B cell (primary cell): ENCODE data around the gene NRP1. TPM values are rescaled to one million over a fixed set of nuclear protein-coding genes. Genes with fewer than 3 reads are reported as not detected.

Experiments used
- ATAC-seq: fragments of 200-7000 bp; cut with Tn5 transposase; one replicate; pipeline ENCODE4 v1.10.0; 2021; ENCODE audit warnings: low read depth, mild to moderate bottlenecking, moderate number of reproducible peaks, moderate library complexity
- CTCF ChIA-PET: fragments of 350-600 bp; sonication (Branson Sonifier 250); formaldehyde crosslinking; loops from one replicate; lab custom pipeline; 2021; ENCODE audit warnings: antibody characterized with exemption, inconsistent platforms; lab: Charles Lee
- POLR2A ChIA-PET: fragments of 350-600 bp; sonication (Branson Sonifier 250); formaldehyde crosslinking; loops from one replicate; lab custom pipeline; 2021; ENCODE audit warnings: antibody characterized with exemption; lab: Charles Lee
- DNase-seq: peaks from one replicate; pipeline ENCODE4 v3.0.0; 2013
- H2AFZ ChIP-seq: 2 replicates; pipeline ENCODE4 v1.6.1; 2012; ENCODE audit warnings: mild to moderate bottlenecking, low read depth, low read length; ENCODE audit not compliant: insufficient read depth, poor library complexity, severe bottlenecking
- H3K27ac ChIP-seq, 2 donors: 1 replicate in 1 of 2; 2 replicates in 1 of 2; pipeline ENCODE4 v1.5.1; 2012 to 2013; ENCODE audit warnings: low read length in 2 of 2, mild to moderate bottlenecking in 2 of 2, moderate library complexity in 1 of 2
- H3K27me3 ChIP-seq, 4 experiments: fragments of 200-600 bp in 1 of 4; sonication (generic) in 1 of 4; replicated peaks in 1 of 4; 1 replicate in 2 of 4; 2 replicates in 2 of 4; pipeline versions ENCODE4 v1.6.1 to v1.7.0; 2013 to 2016; ENCODE audit warnings: low read length in 3 of 4, mild to moderate bottlenecking in 2 of 4, mixed read lengths in 1 of 4, moderate library complexity in 1 of 4; ENCODE audit not compliant: insufficient read depth in 4 of 4, control insufficient read depth in 3 of 4; ENCODE audit errors: control extremely low read depth in 1 of 4
- H3K36me3 ChIP-seq, 2 experiments: replicated peaks in 1 of 2; 1 replicate in 1 of 2; 2 replicates in 1 of 2; pipeline versions ENCODE4 v1.6.1 to v1.7.1; 2013; ENCODE audit warnings: low read length in 1 of 2; ENCODE audit not compliant: insufficient read depth in 2 of 2, control insufficient read depth in 1 of 2; ENCODE audit errors: control extremely low read depth in 1 of 2, extremely low read depth in 1 of 2
- H3K4me1 ChIP-seq, 2 donors: fragments of 200-600 bp in 1 of 2; sonication (generic) in 1 of 2; 1 replicate in 1 of 2; 2 replicates in 1 of 2; pipeline versions ENCODE4 v1.5.1 to v1.6.1; 2013 to 2017; ENCODE audit warnings: low read length in 2 of 2; ENCODE audit not compliant: control insufficient read depth in 2 of 2, insufficient read depth in 2 of 2
- H3K4me2 ChIP-seq: replicated peaks from 2 replicates; pipeline ENCODE3; 2012; ENCODE audit warnings: mild to moderate bottlenecking, low read depth, low read length; ENCODE audit not compliant: poor library complexity, severe bottlenecking
- H3K4me3 ChIP-seq, 5 experiments: fragments of 200-600 bp in 1 of 5; sonication (generic) in 1 of 5; 1 replicate in 3 of 5; 2 replicates in 2 of 5; pipeline versions ENCODE4 v1.5.1 to v1.7.0; 2011 to 2016; ENCODE audit warnings: low read length in 4 of 5, mild to moderate bottlenecking in 4 of 5, low read depth in 2 of 5, control low read depth in 1 of 5, moderate library complexity in 1 of 5; ENCODE audit not compliant: insufficient read depth in 1 of 5; ENCODE audit errors: control extremely low read depth in 1 of 5, extremely low read depth in 1 of 5
- H3K79me2 ChIP-seq: fragments of 200-600 bp; sonication (generic); one replicate; pipeline ENCODE4 v1.6.0; 2016; ENCODE audit warnings: low read length; ENCODE audit not compliant: control insufficient read depth, insufficient read depth
- H3K9ac ChIP-seq: fragments of 200-600 bp; sonication (generic); 2 replicates; pipeline ENCODE4 v1.6.1; 2017; ENCODE audit warnings: mild to moderate bottlenecking, low read length, moderate library complexity
- H3K9me3 ChIP-seq, 3 donors: one replicate each; pipeline versions ENCODE4 v1.6.1 to v1.7.1; 2013; ENCODE audit warnings: low read length in 2 of 3; ENCODE audit not compliant: control insufficient read depth in 2 of 3, insufficient read depth in 1 of 3; ENCODE audit errors: control extremely low read depth in 1 of 3
- H4K20me1 ChIP-seq: 2 replicates; pipeline ENCODE4 v1.6.0; 2012; ENCODE audit warnings: mild to moderate bottlenecking, low read length; ENCODE audit not compliant: insufficient read depth, control insufficient read depth, poor library complexity, severe bottlenecking
- H3K27ac Mint-ChIP-seq: one replicate; pipeline ENCODE4 v1.8.0; 2021; ENCODE audit warnings: mixed read lengths
- H3K27me3 Mint-ChIP-seq: one replicate; pipeline ENCODE4 v1.8.0; 2021; ENCODE audit warnings: mixed read lengths
- H3K4me1 Mint-ChIP-seq: one replicate; pipeline ENCODE4 v1.8.0; 2021; ENCODE audit warnings: mixed read lengths
- H3K4me3 Mint-ChIP-seq: one replicate; pipeline ENCODE4 v1.8.0; 2021; ENCODE audit warnings: mixed read lengths
- H3K9me3 Mint-ChIP-seq: one replicate; pipeline ENCODE4 v1.8.0; 2022; ENCODE audit warnings: mixed read lengths; ENCODE audit not compliant: insufficient read depth
- EZH2 ChIP-seq: IDR thresholded peaks from 2 replicates; pipeline ENCODE4 v1.6.1; 2012; ENCODE audit warnings: borderline replicate concordance, low read depth, mild to moderate bottlenecking, moderate library complexity, low read length; ENCODE audit not compliant: insufficient read depth, poor library complexity, severe bottlenecking
- WGBS: methylation state at CpG from one replicate; pipeline ENCODE4 v1.1.5; 2013; ENCODE audit warnings: missing lambda C conversion rate; ENCODE audit not compliant: insufficient coverage; 5-methylcytosine and 5-hydroxymethylcytosine counted together
- intact Hi-C: fragments of 100-400 bp; cut with micrococcal nuclease; formaldehyde crosslinking; loops from one replicate; pipeline ENCODE4 v1.10.0; 2022
- polyA plus RNA-seq: library from polyadenylated mRNA; depleted of rRNA; stranded (reverse); fragments of >200 nt; gene quantifications from 2 replicates; pipeline ENCODE4 v1.2.3, GENCODE V29; 2012
- total RNA-seq, 2 donors: library from RNA; stranded (reverse); fragments of 120-200 nt in 1 of 2; gene quantifications; 1 replicate in 1 of 2; 2 replicates in 1 of 2; pipeline versions ENCODE4 v1.2.3 to v1.2.4, GENCODE V29; 2013 to 2022
- TF ChIP-seq, protein P1 (sequence below): fragments of 200-600 bp; IDR thresholded peaks from one replicate; pipeline ENCODE4 v1.8.0; 2022; ENCODE audit warnings: antibody characterized with exemption, mild to moderate bottlenecking

The NRP1 gene
- total and polyA plus RNA-seq, 2 donors (not counting 1 experiment from before 2014, with no cell fraction given), result 0.34 TPM; not detected in 1

DNA sequence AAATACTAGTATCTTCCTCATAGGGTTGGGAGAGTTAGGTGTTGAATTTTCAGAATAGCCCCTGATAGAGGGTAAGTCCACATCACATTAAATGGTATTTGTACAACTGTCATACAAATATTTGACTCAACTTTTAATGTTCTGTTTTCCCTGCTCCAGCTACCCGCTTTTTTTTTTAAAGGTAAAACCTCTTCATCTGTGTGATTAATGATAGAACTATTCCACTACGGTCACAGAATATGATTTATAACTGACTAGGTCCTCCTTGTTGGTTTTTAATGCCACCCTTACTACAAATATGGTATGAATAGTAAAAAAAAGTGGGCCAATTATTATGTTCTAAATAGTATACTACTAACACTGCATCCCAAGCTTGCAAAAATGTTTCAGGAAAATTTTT, 15.6 kb upstream of the NRP1 start:
- no peak for DNase-seq
- intact Hi-C loops, result no loop called here

GRCh38 chr10:33349268-33349667, 14.8 kb upstream of the NRP1 start:
- no peak for ATAC-seq
- ChIA-PET POLR2A (no interaction called here), CTCF (no interaction called here)
- Histone ChIP-seq H2AFZ (no peak overlapping the region), H3K79me2 (no peaks in the 10 kb centered on the region), H3K4me3 (no peak overlapping the region), H4K20me1 (no peaks in the 10 kb centered on the region), H3K4me1 (no peaks in the 10 kb centered on the region), H3K9ac (no peak overlapping the region), H3K27ac (no peak overlapping the region), H3K36me3 (no peaks in the 10 kb centered on the region), H3K9me3 (peaks cover 0 to 7% (median 0%) of the 10 kb centered on the region in 3 donors), H3K4me2 (no peak overlapping the region), H3K27me3 (no peaks in the 10 kb centered on the region)
- TF ChIP-seq, protein P1, sequence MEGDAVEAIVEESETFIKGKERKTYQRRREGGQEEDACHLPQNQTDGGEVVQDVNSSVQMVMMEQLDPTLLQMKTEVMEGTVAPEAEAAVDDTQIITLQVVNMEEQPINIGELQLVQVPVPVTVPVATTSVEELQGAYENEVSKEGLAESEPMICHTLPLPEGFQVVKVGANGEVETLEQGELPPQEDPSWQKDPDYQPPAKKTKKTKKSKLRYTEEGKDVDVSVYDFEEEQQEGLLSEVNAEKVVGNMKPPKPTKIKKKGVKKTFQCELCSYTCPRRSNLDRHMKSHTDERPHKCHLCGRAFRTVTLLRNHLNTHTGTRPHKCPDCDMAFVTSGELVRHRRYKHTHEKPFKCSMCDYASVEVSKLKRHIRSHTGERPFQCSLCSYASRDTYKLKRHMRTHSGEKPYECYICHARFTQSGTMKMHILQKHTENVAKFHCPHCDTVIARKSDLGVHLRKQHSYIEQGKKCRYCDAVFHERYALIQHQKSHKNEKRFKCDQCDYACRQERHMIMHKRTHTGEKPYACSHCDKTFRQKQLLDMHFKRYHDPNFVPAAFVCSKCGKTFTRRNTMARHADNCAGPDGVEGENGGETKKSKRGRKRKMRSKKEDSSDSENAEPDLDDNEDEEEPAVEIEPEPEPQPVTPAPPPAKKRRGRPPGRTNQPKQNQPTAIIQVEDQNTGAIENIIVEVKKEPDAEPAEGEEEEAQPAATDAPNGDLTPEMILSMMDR, result no peak
- no peak for TF ChIP-seq EZH2
- Mint-ChIP-seq H3K9me3 (no peaks in the 10 kb centered on the region), H3K4me3 (no peak overlapping the region), H3K27ac (no peak overlapping the region), H3K27me3 (peaks cover 16% of the 10 kb centered on the region), H3K4me1 (no peaks in the 10 kb centered on the region)
- DNase-seq, result no peak
- intact Hi-C loops, result no loop called here

More for the DNA sequence above, 15.6 kb upstream of the NRP1 start:
- no peak overlapping the region for H3K4me3 ChIP-seq
- Mint-ChIP-seq H3K4me3 (no peak overlapping the region), H3K27me3 (peaks cover 8% of the 10 kb centered on the region), H3K27ac (no peak overlapping the region), H3K4me1 (no peaks in the 10 kb centered on the region), H3K9me3 (no peaks in the 10 kb centered on the region)
- no peak overlapping the region for H3K27ac ChIP-seq
- ATAC-seq, result no peak
- no peaks in the 10 kb centered on the region for H3K79me2 ChIP-seq
- H4K20me1 ChIP-seq, result no peaks in the 10 kb centered on the region
- no peak for TF ChIP-seq EZH2
- TF ChIP-seq, protein P1, result no peak
- H3K9ac ChIP-seq, result no peak overlapping the region
- H3K9me3 ChIP-seq, result no peaks in the 10 kb centered on the region
- ChIA-PET POLR2A (no interaction called here), CTCF (no interaction called here)
- no CpG with 5 or more reads among the region's 2 CpGs for WGBS
- H3K27me3 ChIP-seq, result no peaks in the 10 kb centered on the region
- no peaks in the 10 kb centered on the region for H3K4me1 ChIP-seq
- no peaks in the 10 kb centered on the region for H3K36me3 ChIP-seq
- H2AFZ ChIP-seq, result no peak overlapping the region
- no peak overlapping the region for H3K4me2 ChIP-seq
